Keratinocyte (primary cell): Measurements from ENCODE around the gene CHST1.

Experiments used
- EZH2 ChIP-seq: IDR thresholded peaks from one replicate; pipeline ENCODE4 v1.6.1; 2012; ENCODE audit warnings: inconsistent platforms, mild to moderate bottlenecking, low read length, moderate library complexity
- TF ChIP-seq, protein P1 (sequence below), 3 experiments: IDR thresholded peaks in 1 of 3; conservative IDR thresholded peaks in 1 of 3; optimal IDR thresholded peaks in 1 of 3; 2 replicates in 2 of 3; 3 replicates in 1 of 3; pipeline versions ENCODE3 to v1.5.1; 2011; ENCODE audit warnings: low read length in 3 of 3, mild to moderate bottlenecking in 3 of 3, moderate library complexity in 2 of 3, control low read depth in 1 of 3, inconsistent platforms in 1 of 3; ENCODE audit not compliant: insufficient read depth in 2 of 3; ENCODE audit errors: extremely low read depth in 1 of 3

GRCh38 chr11:45663486-45664375, 1.7 kb downstream of the CHST1 start:
- TF ChIP-seq, protein P1, sequence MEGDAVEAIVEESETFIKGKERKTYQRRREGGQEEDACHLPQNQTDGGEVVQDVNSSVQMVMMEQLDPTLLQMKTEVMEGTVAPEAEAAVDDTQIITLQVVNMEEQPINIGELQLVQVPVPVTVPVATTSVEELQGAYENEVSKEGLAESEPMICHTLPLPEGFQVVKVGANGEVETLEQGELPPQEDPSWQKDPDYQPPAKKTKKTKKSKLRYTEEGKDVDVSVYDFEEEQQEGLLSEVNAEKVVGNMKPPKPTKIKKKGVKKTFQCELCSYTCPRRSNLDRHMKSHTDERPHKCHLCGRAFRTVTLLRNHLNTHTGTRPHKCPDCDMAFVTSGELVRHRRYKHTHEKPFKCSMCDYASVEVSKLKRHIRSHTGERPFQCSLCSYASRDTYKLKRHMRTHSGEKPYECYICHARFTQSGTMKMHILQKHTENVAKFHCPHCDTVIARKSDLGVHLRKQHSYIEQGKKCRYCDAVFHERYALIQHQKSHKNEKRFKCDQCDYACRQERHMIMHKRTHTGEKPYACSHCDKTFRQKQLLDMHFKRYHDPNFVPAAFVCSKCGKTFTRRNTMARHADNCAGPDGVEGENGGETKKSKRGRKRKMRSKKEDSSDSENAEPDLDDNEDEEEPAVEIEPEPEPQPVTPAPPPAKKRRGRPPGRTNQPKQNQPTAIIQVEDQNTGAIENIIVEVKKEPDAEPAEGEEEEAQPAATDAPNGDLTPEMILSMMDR (optimal IDR thresholded peaks at IDR 0.05 in 1 of 3, IDR thresholded peaks at IDR 0.05 in 1 of 3, conservative IDR thresholded peaks at IDR 0.05 in 1 of 3; ENCODE audit: extremely low read depth in 1 of 3, insufficient read depth in 2 of 3, low read length in 3 of 3), result no peak
- no peak for TF ChIP-seq EZH2
